ENCODE data around the gene SNAPC2.
"Not testable (repeated sequence)": the region's sequence is repeated elsewhere in the genome, so short reads cannot be mapped to it uniquely, and the experiment has no call there.

The SNAPC2 gene

GRCh38 chr19:7926727-7927604 is 6.8 kb downstream of the SNAPC2 start:
- DNase-seq (ENCODE audit: low read depth), result no peak
- H3K4me3 ChIP-seq (ENCODE audit: low read depth, low read length), result no peak overlapping the region
- no peak for TF ChIP-seq CTCF (IDR thresholded peaks at IDR 0.05; ENCODE audit: insufficient read depth, low read depth, low read length, missing control alignments)

- H3K4me3 ChIP-seq (ENCODE audit: low read depth, low read length), result no peak overlapping the region
- no peak for DNase-seq (ENCODE audit: low read depth)
- TF ChIP-seq CTCF (IDR thresholded peaks at IDR 0.05; ENCODE audit: insufficient read depth, low read depth, low read length, missing control alignments), result no peak
Observed at GRCh38 chr19:7927605-7928333, 7.6 kb downstream of the SNAPC2 start.

GRCh38 chr19:7928334-7928706 is 8.2 kb downstream of the SNAPC2 start:
- H3K4me3 ChIP-seq (ENCODE audit: low read depth, low read length), result no peak overlapping the region
- no peak for DNase-seq (ENCODE audit: low read depth)
- no peak for TF ChIP-seq CTCF (IDR thresholded peaks at IDR 0.05; ENCODE audit: insufficient read depth, low read depth, low read length, missing control alignments)

GRCh38 chr19:7928741-7929701 is 8.9 kb downstream of the SNAPC2 start:
- peak; percentile 45 for TF ChIP-seq CTCF (IDR thresholded peaks at IDR 0.05; ENCODE audit: insufficient read depth, low read depth, low read length, missing control alignments)
- H3K4me3 ChIP-seq (ENCODE audit: low read depth, low read length), result no peak overlapping the region
- peak; percentile 72 for DNase-seq (ENCODE audit: low read depth)

GRCh38 chr19:7930030-7930429 is 9.9 kb downstream of the SNAPC2 start:
- not testable (repeated sequence) for H3K4me3 ChIP-seq (ENCODE audit: low read depth, low read length); DNase-seq (ENCODE audit: low read depth)

GRCh38 chr19:7930765-7931164 is 10.6 kb downstream of the SNAPC2 start:
- no peak overlapping the region for H3K4me3 ChIP-seq (ENCODE audit: low read depth, low read length)
- no peak for DNase-seq (ENCODE audit: low read depth)
- TF ChIP-seq CTCF (IDR thresholded peaks at IDR 0.05; ENCODE audit: insufficient read depth, low read depth, low read length, missing control alignments), result no peak
